K562 (cell line): ENCODE data around the gene PRPF18. TPM values are rescaled to one million over a fixed set of nuclear protein-coding genes. Genes with fewer than 3 reads are reported as not detected.

Source experiments
- ATAC-seq: fragments of 200-7000 bp; cut with Tn5 transposase; 3 replicates; pipeline ENCODE4 v1.9.1; 2020; ENCODE audit warnings: moderate library complexity
- BruUV-seq: library from RNA; stranded (reverse); fragments of 400-500 nt; replicated peaks from 2 replicates; lab custom pipeline; 2021; lab: Mats Ljungman, UMichigan
- CTCF ChIA-PET: fragments of 300-600 bp; formaldehyde crosslinking; extraction: SDS; loops from one replicate; lab custom pipeline; 2021; ENCODE audit warnings: low intra/inter-chr PET ratio; lab: Yijun Ruan, JAX
- POLR2A ChIA-PET: fragments of 300-600, 350-650 bp; sonication (Branson Sonifier 250); formaldehyde crosslinking; extraction: SDS; loops from one replicate; lab custom pipeline; 2021; ENCODE audit warnings: antibody characterized with exemption, inconsistent platforms; lab: Yijun Ruan, JAX
- DNase-seq, 4 experiments: peaks; one replicate each; pipeline versions ENCODE4 v3.0.0 to v3.0.0-alpha.2; 2011 to 2018; ENCODE audit warnings: low spot score in 3 of 4, mixed read lengths in 3 of 4; ENCODE audit errors: extremely low read depth in 1 of 4
- FAIRE-seq: peaks from 2 replicates; lab custom pipeline; 2011; peaks lifted over from hg19 to GRCh38; lab: Jason Lieb, UNC
- H2AFZ ChIP-seq: 2 replicates; pipeline ENCODE4 v1.6.0; 2011; ENCODE audit warnings: low read depth, low read length, control low read depth, inconsistent platforms
- H3K27ac ChIP-seq: fragments of 200-600 bp; 3 replicates; pipeline ENCODE4 v1.8.0; 2011; ENCODE audit warnings: low read depth, mild to moderate bottlenecking, control low read depth, inconsistent platforms, low read length, moderate library complexity, mixed read lengths; ENCODE audit errors: extremely low read depth
- H3K27me3 ChIP-seq, 2 experiments: fragments of 300-600 bp in 1 of 2; 2 replicates in 1 of 2; 3 replicates in 1 of 2; pipeline versions ENCODE4 v1.6.0 to v1.8.0; 2011; ENCODE audit warnings: inconsistent platforms in 2 of 2, low read length in 2 of 2, mild to moderate bottlenecking in 1 of 2, mixed read lengths in 1 of 2, moderate library complexity in 1 of 2; ENCODE audit not compliant: control insufficient read depth in 2 of 2, insufficient read depth in 2 of 2
- H3K36me3 ChIP-seq: fragments of 300-600 bp; 3 replicates; pipeline ENCODE4 v1.8.0; 2011; ENCODE audit warnings: mild to moderate bottlenecking, low read length, inconsistent platforms; ENCODE audit not compliant: control insufficient read depth, insufficient read depth
- H3K4me1 ChIP-seq, 2 experiments: fragments of 200-600 bp in 1 of 2; replicated peaks in 1 of 2; 2 replicates in 1 of 2; 3 replicates in 1 of 2; pipeline versions ENCODE4 v1.5.1 to v1.8.0; 2011; ENCODE audit warnings: inconsistent platforms in 2 of 2, low read length in 2 of 2, mild to moderate bottlenecking in 1 of 2, mixed read lengths in 1 of 2, moderate library complexity in 1 of 2; ENCODE audit not compliant: control insufficient read depth in 2 of 2, insufficient read depth in 2 of 2
- H3K4me2 ChIP-seq: 2 replicates; pipeline ENCODE4 v1.6.1; 2011; ENCODE audit warnings: low read length, control low read depth, inconsistent platforms, mixed read lengths; ENCODE audit not compliant: insufficient read depth
- H3K4me3 ChIP-seq: fragments of 200-600 bp; sonication (generic), shearing (Covaris generic); 2 replicates; pipeline ENCODE4 v1.5.1; 2016; ENCODE audit warnings: control low read depth, inconsistent platforms
- H3K79me2 ChIP-seq: fragments of 200-600 bp; 3 replicates; pipeline ENCODE4 v1.8.0; 2011; ENCODE audit warnings: low read length, inconsistent platforms; ENCODE audit not compliant: control insufficient read depth, insufficient read depth
- H3K9ac ChIP-seq, 2 experiments: 2 replicates each; pipeline versions ENCODE4 v1.6.0 to v1.6.1; 2011; ENCODE audit warnings: low read depth in 2 of 2, low read length in 2 of 2, control low read depth in 1 of 2, inconsistent platforms in 1 of 2, mild to moderate bottlenecking in 1 of 2, mixed read lengths in 1 of 2; ENCODE audit not compliant: insufficient read depth in 1 of 2
- H3K9me1 ChIP-seq: one replicate; pipeline ENCODE4 v1.6.0; 2011; ENCODE audit warnings: inconsistent platforms, mild to moderate bottlenecking, low read length, moderate library complexity; ENCODE audit not compliant: control insufficient read depth, insufficient read depth
- H3K9me3 ChIP-seq: replicated peaks from 2 replicates; pipeline ENCODE4 v1.5.1; 2011; ENCODE audit warnings: low read depth, low read length, inconsistent platforms; ENCODE audit not compliant: control insufficient read depth, insufficient read depth
- H4K20me1 ChIP-seq: replicated peaks from 2 replicates; pipeline ENCODE4 v1.6.1; 2011; ENCODE audit warnings: low read length, inconsistent platforms, mixed read lengths; ENCODE audit not compliant: control insufficient read depth, insufficient read depth
- ZNF785 ChIP-seq: fragments of 250-450 bp; sonication (Bioruptor Pico); IDR thresholded peaks from 2 replicates; pipeline ENCODE4 v1.4.0; 2020; ENCODE audit warnings: mild to moderate bottlenecking
- WGBS: fragments of 100-300 bp; shearing (Covaris generic); methylation state at CpG from one replicate; pipeline ENCODE4 v1.1.6; 2016; ENCODE audit warnings: low coverage, mixed read lengths; ENCODE audit not compliant: insufficient coverage; ENCODE audit errors: missing lambda C conversion rate; 5-methylcytosine and 5-hydroxymethylcytosine counted together
- in situ Hi-C: fragments of 300-500 bp; cut with MboI; formaldehyde crosslinking; loops from 4 replicates; pipeline ENCODE4 v1.15.0; 2018; ENCODE audit warnings: inconsistent platforms, mixed read lengths
- intact Hi-C: fragments of 100-400 bp; cut with micrococcal nuclease; formaldehyde crosslinking; loops from 2 replicates; pipeline ENCODE4 v1.14.2; 2022
- polyA plus RNA-seq, 8 experiments: library from polyadenylated mRNA; depleted of rRNA in 4 of 8; stranded (reverse) in 5 of 8; unstranded in 3 of 8; fragments of >200 nt; fragmentation: Nextera tagmentation in 2 of 8; fragmentation: Illumina TruSeq in 1 of 8; extraction: Ambion mirVana in 2 of 8; extraction: Trizol in 1 of 8; gene quantifications; 2 replicates each; pipeline versions ENCODE4 v1.2.1 to v1.2.3, GENCODE V29; 2011 to 2014; ENCODE audit warnings: inconsistent platforms in 1 of 8, missing spikeins in 1 of 8
- total RNA-seq, 7 experiments: library from RNA; depleted of rRNA in 6 of 7; stranded (reverse); fragments of >200 nt in 6 of 7; fragmentation: Illumina TruSeq in 2 of 7; extraction: Trizol in 2 of 7; gene quantifications; 2 replicates each; pipeline versions ENCODE4 v1.2.1 to v1.2.3, GENCODE V29; 2011 to 2021; ENCODE audit warnings: low replicate concordance in 1 of 7
- TF ChIP-seq, protein P1 (sequence below): fragments of 200-800 bp; sonication (Bioruptor generic); IDR thresholded peaks from 2 replicates; pipeline ENCODE4 v1.6.1; 2017; ENCODE audit warnings: missing genetic modification characterization, missing compliant biosample characterization
- TF ChIP-seq, protein P2 (sequence below): sonication (generic); IDR thresholded peaks from 2 replicates; pipeline ENCODE4 v1.6.1; 2016

PRPF18 gene
- total and polyA plus RNA-seq, 9 of the 15 experiments (the other 6 are each of a cell fraction or from before 2014, with no cell fraction given), result 14.0 to 30.6 (median 23.1) TPM

DNA sequence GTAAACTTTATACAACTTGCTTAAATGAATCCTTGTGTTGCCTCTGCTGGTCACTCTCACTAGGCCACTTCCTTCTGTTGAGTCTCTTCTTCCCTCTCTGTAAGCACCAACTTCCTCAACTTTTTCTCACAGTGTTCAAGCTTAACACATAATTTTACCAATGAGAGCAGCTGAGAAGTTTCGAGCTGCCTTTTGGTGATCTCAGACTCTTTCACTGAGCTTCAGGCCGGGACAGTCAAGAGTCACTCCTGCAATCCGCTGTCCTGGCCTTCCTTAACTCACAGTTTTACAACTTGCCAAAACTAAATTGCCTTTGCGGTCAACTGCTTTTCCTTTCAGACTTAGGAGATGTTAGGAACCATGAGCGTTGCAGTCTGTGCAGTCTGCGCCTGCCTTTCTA lies 47.4 kb downstream of the PRPF18 start:
- H3K4me1 ChIP-seq, result no peaks in the 10 kb centered on the region
- DNase-seq (no peak), FAIRE-seq (no peak), ATAC-seq (no peak)
- TF ChIP-seq, protein P1, sequence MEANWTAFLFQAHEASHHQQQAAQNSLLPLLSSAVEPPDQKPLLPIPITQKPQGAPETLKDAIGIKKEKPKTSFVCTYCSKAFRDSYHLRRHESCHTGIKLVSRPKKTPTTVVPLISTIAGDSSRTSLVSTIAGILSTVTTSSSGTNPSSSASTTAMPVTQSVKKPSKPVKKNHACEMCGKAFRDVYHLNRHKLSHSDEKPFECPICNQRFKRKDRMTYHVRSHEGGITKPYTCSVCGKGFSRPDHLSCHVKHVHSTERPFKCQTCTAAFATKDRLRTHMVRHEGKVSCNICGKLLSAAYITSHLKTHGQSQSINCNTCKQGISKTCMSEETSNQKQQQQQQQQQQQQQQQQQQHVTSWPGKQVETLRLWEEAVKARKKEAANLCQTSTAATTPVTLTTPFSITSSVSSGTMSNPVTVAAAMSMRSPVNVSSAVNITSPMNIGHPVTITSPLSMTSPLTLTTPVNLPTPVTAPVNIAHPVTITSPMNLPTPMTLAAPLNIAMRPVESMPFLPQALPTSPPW (CRISPR knock-in tag), result no peak
- no peak for TF ChIP-seq ZNF785
- TF ChIP-seq, protein P2, sequence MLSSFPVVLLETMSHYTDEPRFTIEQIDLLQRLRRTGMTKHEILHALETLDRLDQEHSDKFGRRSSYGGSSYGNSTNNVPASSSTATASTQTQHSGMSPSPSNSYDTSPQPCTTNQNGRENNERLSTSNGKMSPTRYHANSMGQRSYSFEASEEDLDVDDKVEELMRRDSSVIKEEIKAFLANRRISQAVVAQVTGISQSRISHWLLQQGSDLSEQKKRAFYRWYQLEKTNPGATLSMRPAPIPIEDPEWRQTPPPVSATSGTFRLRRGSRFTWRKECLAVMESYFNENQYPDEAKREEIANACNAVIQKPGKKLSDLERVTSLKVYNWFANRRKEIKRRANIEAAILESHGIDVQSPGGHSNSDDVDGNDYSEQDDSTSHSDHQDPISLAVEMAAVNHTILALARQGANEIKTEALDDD, result no peak
- no peaks in the 10 kb centered on the region for H4K20me1 ChIP-seq
- WGBS, result 85% methylated on average over 6 of the region's 6 CpGs
- no TSS peak for BruUV-seq
- no peaks in the 10 kb centered on the region for H3K27me3 ChIP-seq
- CTCF ChIA-PET, result no interaction called here
- H3K79me2 ChIP-seq, result no peaks in the 10 kb centered on the region
- H3K27ac ChIP-seq, result no peak overlapping the region
- H3K9ac ChIP-seq, result no peak overlapping the region
- H3K36me3 ChIP-seq, result peaks cover 9% of the 10 kb centered on the region; the same call in 2 of the 3 replicates
- in situ Hi-C loops, result no loop called here
- no peak overlapping the region for H3K4me3 ChIP-seq
- H3K4me2 ChIP-seq, result no peak overlapping the region
- no peaks in the 10 kb centered on the region for H3K9me1 ChIP-seq
- intact Hi-C loops, result no loop called here
- H2AFZ ChIP-seq, result no peak overlapping the region
- POLR2A ChIA-PET, result interaction anchor here (1.5 to 1.7 kb wide), 2 partner anchors 13 to 29 kb away, joined by 3 to 5 read pairs; no protein-coding TSS in a partner anchor
- H3K9me3 ChIP-seq, result no peaks in the 10 kb centered on the region
